LNCaP clone FGC (cell line): ENCODE data around the gene SEMA4F.
A peak's percentile ranks its signal among the peaks of the same experiment; 100 is the strongest.

Experiments
- DNase-seq: peaks from one replicate; pipeline ENCODE4 v3.0.0-alpha.2; 2011; ENCODE audit warnings: low read depth
- H3K4me3 ChIP-seq: 2 replicates; pipeline ENCODE4 v1.5.1; 2011; ENCODE audit warnings: mild to moderate bottlenecking, low read depth, low read length, control low read depth
- CTCF ChIP-seq: IDR thresholded peaks from 2 replicates; pipeline ENCODE4 v1.5.1; 2012; ENCODE audit warnings: mild to moderate bottlenecking; ENCODE audit not compliant: control insufficient read depth, insufficient read depth; ENCODE audit errors: extremely low read depth

The SEMA4F gene

GRCh38 chr2:74668087-74668486 lies 14.0 kb downstream of the SEMA4F start:
- TF ChIP-seq CTCF, result no peak
- DNase-seq, result no peak
- H3K4me3 ChIP-seq, result no peak overlapping the region

GRCh38 chr2:74670263-74670662 lies 16.2 kb downstream of the SEMA4F start:
- no peak for TF ChIP-seq CTCF
- no peak for DNase-seq
- no peak overlapping the region for H3K4me3 ChIP-seq

- no peak overlapping the region for H3K4me3 ChIP-seq
- DNase-seq, result no peak
- TF ChIP-seq CTCF, result no peak
Measured at GRCh38 chr2:74671479-74671878, 17.4 kb downstream of the SEMA4F start.

GRCh38 chr2:74673826-74674528 lies 19.9 kb downstream of the SEMA4F start:
- TF ChIP-seq CTCF, result no peak
- DNase-seq, result no peak
- H3K4me3 ChIP-seq, result no peak overlapping the region

GRCh38 chr2:74675090-74675489 lies 21.0 kb downstream of the SEMA4F start:
- TF ChIP-seq CTCF, result peak; percentile 24; the same call in 1 of the 2 replicates
- H3K4me3 ChIP-seq, result no peak overlapping the region
- no peak for DNase-seq

GRCh38 chr2:74676331-74676730 lies 22.3 kb downstream of the SEMA4F start:
- DNase-seq, result no peak
- no peak for TF ChIP-seq CTCF
- H3K4me3 ChIP-seq, result no peak overlapping the region

GRCh38 chr2:74679615-74680014 lies 25.6 kb downstream of the SEMA4F start:
- no peak overlapping the region for H3K4me3 ChIP-seq
- DNase-seq, result no peak
- TF ChIP-seq CTCF, result no peak
